Epithelial cell of prostate (primary cell): ENCODE measurements around the gene MSRB1.
A peak's percentile ranks its signal among the peaks of the same experiment; 100 is the strongest.

ENCODE experiments used
- DNase-seq: peaks from one replicate; pipeline ENCODE4 v3.0.0-alpha.2; 2011; ENCODE audit warnings: low read depth, low spot score
- H3K27ac ChIP-seq: fragments of 450-650 bp; 2 replicates; pipeline ENCODE4 v1.5.1; 2017; ENCODE audit warnings: mild to moderate bottlenecking

The MSRB1 gene

GRCh38 chr16:1918351-1919326, 24.4 kb downstream of the MSRB1 start, which contains the start of gene HS3ST6:
Gene HS3ST6 (minus strand): TSS chr16:1918415. CDS start chr16:1918323, 92 bp downstream.
- H3K27ac ChIP-seq, result no peak within 1 kb of the TSS
- DNase-seq, result no peak

- no peak for DNase-seq
- no peak overlapping the region for H3K27ac ChIP-seq
Measured at GRCh38 chr16:1917665-1918350, 25.2 kb downstream of the MSRB1 start.

GRCh38 chr16:1917056-1917664, 25.8 kb downstream of the MSRB1 start:
- no peak overlapping the region for H3K27ac ChIP-seq
- DNase-seq, result no peak

- H3K27ac ChIP-seq, result no peak overlapping the region
Measured at GRCh38 chr16:1916640-1916990, 26.4 kb downstream of the MSRB1 start.

GRCh38 chr16:1915732-1916639, 27.0 kb downstream of the MSRB1 start:
- no peak for DNase-seq
- no peak overlapping the region for H3K27ac ChIP-seq

More at GRCh38 chr16:1916640-1916990, 26.4 kb downstream of the MSRB1 start:
- DNase-seq, result no peak

- DNase-seq, result no peak
- no peak overlapping the region for H3K27ac ChIP-seq
Measured at GRCh38 chr16:1914988-1915387, 28.0 kb downstream of the MSRB1 start.

- DNase-seq, result no peak
- no peak overlapping the region for H3K27ac ChIP-seq
Measured at GRCh38 chr16:1914084-1914608, 28.9 kb downstream of the MSRB1 start.

- DNase-seq, result peak; percentile 22
- H3K27ac ChIP-seq, result no peak overlapping the region
Measured at GRCh38 chr16:1913327-1914083, 29.5 kb downstream of the MSRB1 start.

- DNase-seq, result no peak
- no peak overlapping the region for H3K27ac ChIP-seq
Measured at GRCh38 chr16:1912215-1912543, 30.8 kb downstream of the MSRB1 start.

- H3K27ac ChIP-seq, result no peak overlapping the region
- no peak for DNase-seq
Measured at GRCh38 chr16:1911467-1912214, 31.4 kb downstream of the MSRB1 start.

- no peak for DNase-seq
- no peak overlapping the region for H3K27ac ChIP-seq
Measured at GRCh38 chr16:1909561-1910231, 33.3 kb downstream of the MSRB1 start.

- DNase-seq, result no peak
- no peak overlapping the region for H3K27ac ChIP-seq
Measured at GRCh38 chr16:1908983-1909382, 34.0 kb downstream of the MSRB1 start.

GRCh38 chr16:1908184-1908583, 34.8 kb downstream of the MSRB1 start:
- H3K27ac ChIP-seq, result no peak overlapping the region
- DNase-seq, result no peak

GRCh38 chr16:1907226-1907860, 35.7 kb downstream of the MSRB1 start:
- no peak for DNase-seq
- no peak overlapping the region for H3K27ac ChIP-seq

- H3K27ac ChIP-seq, result no peak overlapping the region
- no peak for DNase-seq
Measured at GRCh38 chr16:1906846-1907165, 36.2 kb downstream of the MSRB1 start.

- no peak overlapping the region for H3K27ac ChIP-seq
- DNase-seq, result no peak
Measured at GRCh38 chr16:1906055-1906845, 36.7 kb downstream of the MSRB1 start.
